Measurements from ENCODE around the gene FARS2.

Gene FARS2

GRCh38 chr6:5763407-5763806, 502.1 kb downstream of the FARS2 start:
- TF ChIP-seq CTCF (IDR thresholded peaks at IDR 0.05; ENCODE audit: low read depth, low read length, missing control alignments) = no peak
- DNase-seq (ENCODE audit: low read depth) = no peak

GRCh38 chr6:5763871-5764270, 502.6 kb downstream of the FARS2 start:
- H3K4me3 ChIP-seq (ENCODE audit: low read depth, low read length) = no peak overlapping the region; the same call in 1 of the 2 replicates
- TF ChIP-seq CTCF (IDR thresholded peaks at IDR 0.05; ENCODE audit: low read depth, low read length, missing control alignments) = no peak
- no peak for DNase-seq (ENCODE audit: low read depth)

More at GRCh38 chr6:5763407-5763806, 502.1 kb downstream of the FARS2 start:
- no peak overlapping the region for H3K4me3 ChIP-seq (ENCODE audit: low read depth, low read length)

- peak; percentile 21 for DNase-seq (ENCODE audit: low read depth)
- no peak for TF ChIP-seq CTCF (IDR thresholded peaks at IDR 0.05; ENCODE audit: low read depth, low read length, missing control alignments)
- H3K4me3 ChIP-seq (ENCODE audit: low read depth, low read length) = no peak overlapping the region
Measured at GRCh38 chr6:5764401-5764955, 503.2 kb downstream of the FARS2 start.

- no peak for DNase-seq (ENCODE audit: low read depth)
- H3K4me3 ChIP-seq (ENCODE audit: low read depth, low read length) = no peak overlapping the region
- no peak for TF ChIP-seq CTCF (IDR thresholded peaks at IDR 0.05; ENCODE audit: low read depth, low read length, missing control alignments)
Measured at GRCh38 chr6:5765141-5765760, 503.9 kb downstream of the FARS2 start.

DNA sequence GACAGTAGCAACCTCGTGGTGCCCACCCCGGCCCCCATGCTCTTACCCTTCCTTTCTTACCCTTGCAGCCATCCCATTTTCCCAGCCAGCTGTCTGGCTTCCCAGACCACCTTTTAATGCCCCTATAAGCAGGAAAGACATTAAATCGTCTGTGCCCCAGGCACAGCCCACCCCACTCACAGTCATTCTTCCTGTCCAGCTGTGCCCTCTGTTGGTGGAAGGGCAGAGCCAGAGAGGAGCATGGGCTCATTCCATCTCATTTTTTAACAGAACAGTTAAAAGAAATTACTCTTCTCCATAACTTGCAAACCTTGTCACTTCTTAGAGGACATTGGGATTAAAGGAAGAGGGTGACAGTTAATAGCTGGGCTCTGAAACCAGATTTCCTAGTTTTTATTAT, 504.9 kb downstream of the FARS2 start:
- TF ChIP-seq CTCF (IDR thresholded peaks at IDR 0.05; ENCODE audit: low read depth, low read length, missing control alignments) = no peak

DNA sequence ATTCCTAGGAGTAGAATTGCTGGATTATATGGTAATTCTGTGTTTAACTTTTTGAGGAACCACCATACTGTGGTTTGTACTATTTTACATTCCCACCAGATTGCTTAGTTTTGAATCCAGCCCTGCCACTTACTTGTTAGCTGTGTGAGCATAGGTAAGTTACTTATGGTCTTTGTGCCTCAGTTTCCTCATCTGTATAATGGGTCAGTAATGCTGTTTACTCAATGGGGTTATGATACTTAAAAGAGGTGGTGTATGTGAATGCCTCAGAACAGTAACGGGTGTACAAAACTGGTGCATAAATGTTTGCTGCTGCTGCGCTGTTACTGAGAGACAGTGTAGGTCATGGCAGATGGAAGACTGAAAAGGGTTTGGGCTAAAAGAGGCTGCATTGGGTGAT, 506.2 kb downstream of the FARS2 start:
- H3K4me3 ChIP-seq (ENCODE audit: low read depth, low read length) = no peak overlapping the region
- no peak for TF ChIP-seq CTCF (IDR thresholded peaks at IDR 0.05; ENCODE audit: low read depth, low read length, missing control alignments)

More for the DNA sequence above, 504.9 kb downstream of the FARS2 start:
- no peak for DNase-seq (ENCODE audit: low read depth)
- H3K4me3 ChIP-seq (ENCODE audit: low read depth, low read length) = no peak overlapping the region

DNA sequence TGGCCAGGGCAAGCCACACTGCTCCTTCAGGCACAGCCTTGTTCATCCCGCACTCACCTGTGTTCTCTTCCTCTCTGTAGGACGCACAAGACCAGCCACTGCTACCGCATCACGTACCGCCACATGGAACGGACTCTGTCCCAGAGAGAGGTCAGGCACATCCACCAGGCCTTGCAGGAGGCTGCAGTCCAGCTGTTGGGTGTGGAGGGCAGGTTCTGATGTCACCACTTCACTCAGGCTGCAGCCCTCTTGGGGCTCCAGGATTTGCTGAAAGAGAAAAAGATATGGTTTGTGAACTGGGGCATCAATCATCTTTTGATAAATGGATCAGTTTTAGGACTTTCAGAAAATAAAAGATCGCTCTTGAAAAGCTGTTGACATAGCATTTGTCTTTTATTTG, 509.9 kb downstream of the FARS2 start:
- DNase-seq (ENCODE audit: low read depth) = no peak

More for the DNA sequence above, 506.2 kb downstream of the FARS2 start:
- DNase-seq (ENCODE audit: low read depth) = no peak

More for the DNA sequence above, 509.9 kb downstream of the FARS2 start:
- H3K4me3 ChIP-seq (ENCODE audit: low read depth, low read length) = no peak overlapping the region
- no peak for TF ChIP-seq CTCF (IDR thresholded peaks at IDR 0.05; ENCODE audit: low read depth, low read length, missing control alignments)

Measured in GM12864 (cell line).